Measurements from ENCODE around the gene UBASH3B. TPM values are rescaled to one million over a fixed set of nuclear protein-coding genes. Genes with fewer than 3 reads are reported as not detected.

The UBASH3B gene
- total RNA-seq, 1 donor from 2014 or later, result 64.6 TPM

DNA sequence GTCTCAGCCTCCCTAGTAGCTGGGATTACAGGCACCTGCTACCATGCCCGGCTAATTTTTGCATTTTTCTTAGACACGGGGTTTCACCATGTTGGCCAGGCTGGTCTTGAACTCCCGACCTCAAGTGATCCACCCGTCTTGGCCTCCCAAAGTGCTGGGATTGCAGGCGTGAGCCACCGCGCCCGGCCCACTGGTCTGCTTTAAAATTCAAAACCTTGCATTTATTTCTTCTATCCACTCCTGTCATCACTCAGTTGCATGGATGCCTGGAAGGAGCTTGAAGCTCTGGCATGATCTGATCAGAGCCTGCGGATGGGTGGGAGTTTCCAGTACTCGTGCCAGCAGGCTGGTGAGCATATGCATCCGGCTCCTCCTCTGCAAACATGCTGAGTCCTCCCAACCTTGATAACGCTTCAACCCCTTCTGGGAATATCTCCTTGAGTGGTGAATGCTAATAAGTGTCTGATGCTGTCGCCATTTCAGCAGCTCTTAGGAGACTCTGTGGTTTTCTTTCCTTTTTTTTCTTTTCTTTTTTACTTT is 39.6 kb downstream of the UBASH3B start:
- H3K4me3 ChIP-seq (ENCODE audit: low read depth, low read length), result no peak overlapping the region
- TF ChIP-seq CTCF (conservative IDR thresholded peaks at IDR 0.05; ENCODE audit: low read depth, low read length), result no peak
- no peak for DNase-seq (ENCODE audit: low read depth)

- no peak for TF ChIP-seq CTCF (conservative IDR thresholded peaks at IDR 0.05; ENCODE audit: low read depth, low read length)
- no peak for DNase-seq (ENCODE audit: low read depth)
- H3K4me3 ChIP-seq (ENCODE audit: low read depth, low read length), result no peak overlapping the region
Measured at GRCh38 chr11:122696662-122697061, 41.1 kb downstream of the UBASH3B start.

GRCh38 chr11:122697636-122698167 is 42.2 kb downstream of the UBASH3B start:
- no peak overlapping the region for H3K4me3 ChIP-seq (ENCODE audit: low read depth, low read length)
- DNase-seq (ENCODE audit: low read depth), result no peak
- TF ChIP-seq CTCF (conservative IDR thresholded peaks at IDR 0.05; ENCODE audit: low read depth, low read length), result no peak

DNA sequence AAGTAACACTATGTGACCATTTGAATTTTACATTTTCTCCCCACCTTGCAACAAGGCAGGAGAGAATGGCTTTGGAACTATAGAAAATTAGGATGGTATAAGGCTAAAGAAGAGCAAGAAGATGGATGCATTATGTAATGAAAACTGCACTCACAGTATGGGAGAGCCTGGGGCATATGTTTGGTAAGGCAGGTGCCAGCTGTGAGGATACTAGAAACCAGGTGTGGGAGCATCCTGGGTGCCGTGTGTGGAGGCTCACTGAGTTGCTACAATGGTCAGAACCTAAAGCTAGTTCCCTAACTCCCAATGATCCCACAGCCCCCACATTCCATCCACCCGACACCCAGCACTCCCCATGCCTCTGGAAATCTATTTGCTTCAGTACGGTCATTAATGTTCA is 42.9 kb downstream of the UBASH3B start:
- DNase-seq (ENCODE audit: low read depth), result no peak
- no peak overlapping the region for H3K4me3 ChIP-seq (ENCODE audit: low read depth, low read length)
- TF ChIP-seq CTCF (conservative IDR thresholded peaks at IDR 0.05; ENCODE audit: low read depth, low read length), result no peak

GRCh38 chr11:122700666-122701065 is 45.1 kb downstream of the UBASH3B start:
- H3K4me3 ChIP-seq (ENCODE audit: low read depth, low read length), result no peak overlapping the region
- TF ChIP-seq CTCF (conservative IDR thresholded peaks at IDR 0.05; ENCODE audit: low read depth, low read length), result no peak
- DNase-seq (ENCODE audit: low read depth), result no peak

DNA sequence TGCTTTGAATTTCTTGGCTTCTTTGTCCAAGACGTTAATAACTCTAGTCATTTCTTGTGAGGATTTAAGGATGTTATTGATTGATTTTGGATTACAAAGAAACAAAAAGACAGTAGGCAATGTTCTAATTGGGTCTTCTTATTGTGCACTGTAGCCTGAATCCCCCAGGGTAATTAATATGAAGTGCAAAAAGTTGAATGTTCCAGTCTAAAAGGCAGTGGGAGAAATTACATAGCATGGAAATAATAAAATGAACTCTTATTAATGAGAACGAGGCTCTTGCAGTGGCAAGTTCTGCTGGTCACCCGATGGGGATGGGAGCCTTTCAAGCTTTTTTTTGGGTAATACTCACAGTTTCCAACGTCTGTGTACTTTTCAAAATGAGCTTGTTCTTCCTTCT is 45.6 kb downstream of the UBASH3B start:
- TF ChIP-seq CTCF (conservative IDR thresholded peaks at IDR 0.05; ENCODE audit: low read depth, low read length), result no peak
- no peak for DNase-seq (ENCODE audit: low read depth)
- H3K4me3 ChIP-seq (ENCODE audit: low read depth, low read length), result no peak overlapping the region

Measured in epithelial cell of proximal tubule (primary cell).